Skeletal muscle tissue (tissue), 4 donors: ENCODE results near the gene WASF3. TPM values are rescaled to one million over a fixed set of nuclear protein-coding genes. Genes with fewer than 3 reads are reported as not detected.

Source experiments
- H3K27ac ChIP-seq: one replicate; pipeline ENCODE4 v1.7.0; 2013; ENCODE audit warnings: mild to moderate bottlenecking, low read depth, low read length, inconsistent platforms
- H3K27me3 ChIP-seq, 3 donors: one replicate each; pipeline ENCODE4 v1.7.0; 2013; ENCODE audit warnings: low read length in 3 of 3; ENCODE audit not compliant: control insufficient read depth in 3 of 3, insufficient read depth in 3 of 3
- H3K36me3 ChIP-seq, 3 donors: one replicate each; pipeline ENCODE4 v1.7.0; 2013; ENCODE audit warnings: low read length in 3 of 3; ENCODE audit not compliant: control insufficient read depth in 3 of 3, insufficient read depth in 3 of 3
- H3K4me1 ChIP-seq, 3 donors: one replicate each; pipeline ENCODE4 v1.7.0; 2013; ENCODE audit warnings: low read length in 3 of 3, mild to moderate bottlenecking in 3 of 3; ENCODE audit not compliant: control insufficient read depth in 3 of 3, insufficient read depth in 3 of 3
- H3K4me3 ChIP-seq, 3 donors: one replicate each; pipeline ENCODE4 v1.7.0; 2013; ENCODE audit warnings: low read length in 3 of 3
- H3K9ac ChIP-seq, 3 donors: one replicate each; pipeline ENCODE4 v1.7.0; 2013; ENCODE audit warnings: low read length in 3 of 3, mild to moderate bottlenecking in 3 of 3, moderate library complexity in 2 of 3, low read depth in 1 of 3
- H3K9me3 ChIP-seq, 3 donors: one replicate each; pipeline ENCODE4 v1.7.0; 2013; ENCODE audit warnings: low read length in 3 of 3; ENCODE audit not compliant: control insufficient read depth in 3 of 3
- total RNA-seq: library from RNA; depleted of rRNA; stranded (reverse); fragments of >200 nt; gene quantifications from one replicate; pipeline ENCODE4 v1.2.3, GENCODE V29; 2014
- donor health status: Osteomylitis.

WASF3 gene
- total RNA-seq, 1 donor from 2014 or later: 4.7 TPM

DNA sequence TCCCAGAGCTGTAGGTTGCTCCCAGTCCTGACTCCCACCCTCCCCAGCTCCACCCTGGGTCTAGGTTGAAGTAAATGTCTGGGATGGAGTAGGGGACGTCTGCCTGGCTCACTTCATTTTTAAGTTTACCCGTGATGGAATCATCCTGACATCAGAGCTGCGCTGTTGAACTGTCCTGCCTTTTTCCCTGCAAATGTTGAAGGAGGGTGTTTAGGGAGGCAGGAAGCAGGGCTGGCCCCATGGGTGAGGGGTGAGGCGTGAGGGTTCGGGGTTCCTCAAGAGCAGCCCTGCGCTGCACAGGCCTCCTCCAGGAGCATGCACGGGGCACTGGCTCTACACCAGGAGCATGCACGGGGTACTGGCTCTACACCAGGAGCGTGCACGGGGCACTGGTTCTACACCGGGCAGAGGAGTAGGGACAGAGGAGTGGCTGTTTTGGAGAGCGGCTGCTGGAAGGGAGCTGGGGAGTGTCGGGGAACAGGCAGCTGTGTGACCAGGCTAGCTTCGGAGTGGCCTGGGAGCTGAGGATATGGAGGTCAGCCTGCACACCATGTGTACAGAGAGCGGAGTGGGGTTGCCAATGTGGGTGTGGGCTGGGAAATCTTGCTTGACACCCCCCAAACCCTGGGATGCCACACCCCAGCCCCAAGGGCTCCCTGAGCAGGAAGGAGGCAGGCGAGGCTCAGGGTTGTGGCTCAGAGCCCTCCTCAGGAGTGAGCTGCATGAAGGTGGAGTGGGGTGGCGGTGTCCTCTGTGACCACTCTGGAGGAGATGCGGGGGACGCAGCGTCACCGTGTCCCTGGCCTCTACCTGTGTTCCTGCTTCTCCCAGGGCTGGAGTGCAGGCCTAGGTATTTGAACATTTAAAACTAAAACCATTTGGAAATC lies 139.8 kb downstream of the WASF3 start:
- H3K27ac ChIP-seq: no peak overlapping the region
- H3K9me3 ChIP-seq: no peaks in the 10 kb centered on the region
- H3K4me3 ChIP-seq: no peak overlapping the region
- no peaks in the 10 kb centered on the region for H3K36me3 ChIP-seq
- no peaks in the 10 kb centered on the region for H3K27me3 ChIP-seq
- peaks cover 0 to 2% (median 0%) of the 10 kb centered on the region in 3 donors for H3K4me1 ChIP-seq
- no peak overlapping the region for H3K9ac ChIP-seq

DNA sequence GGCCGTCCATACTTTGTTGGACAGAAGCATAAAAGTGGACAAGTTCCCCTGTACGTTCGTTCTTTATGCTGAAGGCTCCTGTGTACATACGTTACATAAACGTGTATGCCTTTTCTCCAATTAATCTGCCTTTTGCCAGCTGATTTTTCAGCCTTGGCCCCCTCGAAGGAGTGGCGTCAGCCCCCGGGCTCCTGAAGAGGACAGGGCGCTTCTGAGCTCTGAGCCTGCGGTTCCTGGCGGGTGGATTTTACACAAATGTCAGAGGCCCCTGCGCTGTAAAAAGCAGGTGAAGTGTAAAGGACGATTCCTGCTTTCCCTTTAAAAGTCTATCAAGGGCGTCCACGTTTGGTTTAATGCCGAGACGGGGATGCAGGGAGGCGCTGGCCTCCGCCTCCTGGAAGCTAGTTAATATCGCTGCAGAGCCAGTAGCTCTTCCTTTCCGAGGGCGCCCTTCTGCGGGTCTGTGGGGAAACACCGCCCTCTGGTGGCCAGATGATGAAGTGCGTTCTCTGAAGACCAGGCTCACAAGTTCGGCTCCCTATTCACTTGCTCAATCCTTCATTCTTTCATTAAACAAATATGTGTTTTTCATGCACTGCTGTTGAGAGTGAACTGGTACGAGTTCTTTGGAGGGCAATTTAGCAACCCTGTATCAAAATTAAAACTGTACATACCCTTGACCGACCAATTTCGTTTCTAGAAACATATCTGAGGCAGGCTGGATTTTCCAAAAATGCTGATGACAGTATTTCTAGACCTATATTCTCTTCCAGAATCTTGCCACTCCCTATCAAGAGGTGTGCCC lies 141.1 kb downstream of the WASF3 start:
- peak overlapping the region in 2 of 3 donors; percentile 1 to 54 for H3K4me3 ChIP-seq
- no peaks in the 10 kb centered on the region for H3K36me3 ChIP-seq
- H3K27me3 ChIP-seq: no peaks in the 10 kb centered on the region
- H3K9me3 ChIP-seq: no peaks in the 10 kb centered on the region
- H3K27ac ChIP-seq: no peak overlapping the region
- peak overlapping the region in 1 of 3 donors; percentile 8 for H3K9ac ChIP-seq
- peaks cover 0 to 2% (median 0%) of the 10 kb centered on the region in 3 donors for H3K4me1 ChIP-seq

DNA sequence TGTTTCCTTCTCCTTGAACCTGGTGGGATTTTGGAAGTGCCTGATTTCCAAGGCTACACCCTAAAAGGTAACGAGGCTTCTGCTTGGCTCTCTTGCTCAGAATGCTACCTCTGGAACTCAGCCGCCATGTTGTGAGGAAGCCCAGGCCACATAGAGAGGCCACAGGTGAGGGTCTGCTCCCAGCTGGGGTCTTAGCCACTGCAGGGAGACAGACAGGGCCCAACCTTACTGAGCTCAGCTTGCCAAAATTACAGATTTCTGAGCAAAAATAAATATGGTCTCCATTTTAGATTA lies 141.7 kb downstream of the WASF3 start:
- no peaks in the 10 kb centered on the region for H3K9me3 ChIP-seq
- H3K9ac ChIP-seq: no peak overlapping the region
- H3K27ac ChIP-seq: no peak overlapping the region
- H3K27me3 ChIP-seq: no peaks in the 10 kb centered on the region
- no peaks in the 10 kb centered on the region for H3K36me3 ChIP-seq
- no peak overlapping the region for H3K4me3 ChIP-seq
- H3K4me1 ChIP-seq: peaks cover 0 to 2% (median 0%) of the 10 kb centered on the region in 3 donors

DNA sequence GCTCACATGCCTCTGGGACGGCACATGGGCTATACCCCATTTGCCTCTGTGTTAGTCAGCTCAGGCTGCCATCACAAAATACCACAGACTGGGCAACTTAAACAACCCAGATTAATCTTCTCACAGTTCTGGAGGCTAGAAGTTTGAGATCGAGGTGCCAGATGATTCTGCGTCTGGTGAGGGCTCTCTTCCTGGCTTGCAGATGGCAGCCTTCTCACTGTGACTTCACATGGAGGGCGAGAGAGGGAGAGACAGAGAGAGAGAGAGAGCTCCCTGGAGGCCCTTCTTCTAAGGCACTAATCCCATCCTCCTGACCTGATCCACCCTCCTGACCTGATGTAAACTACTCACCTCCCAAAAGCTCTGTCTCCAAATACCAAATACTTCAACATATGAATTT lies 148.1 kb downstream of the WASF3 start:
- H3K27me3 ChIP-seq: peaks cover 2 to 10% (median 8%) of the 10 kb centered on the region in 3 donors
- H3K4me3 ChIP-seq: no peak overlapping the region
- H3K9me3 ChIP-seq: no peaks in the 10 kb centered on the region
- no peak overlapping the region for H3K27ac ChIP-seq
- no peaks in the 10 kb centered on the region for H3K36me3 ChIP-seq
- no peaks in the 10 kb centered on the region for H3K4me1 ChIP-seq
- no peak overlapping the region for H3K9ac ChIP-seq

DNA sequence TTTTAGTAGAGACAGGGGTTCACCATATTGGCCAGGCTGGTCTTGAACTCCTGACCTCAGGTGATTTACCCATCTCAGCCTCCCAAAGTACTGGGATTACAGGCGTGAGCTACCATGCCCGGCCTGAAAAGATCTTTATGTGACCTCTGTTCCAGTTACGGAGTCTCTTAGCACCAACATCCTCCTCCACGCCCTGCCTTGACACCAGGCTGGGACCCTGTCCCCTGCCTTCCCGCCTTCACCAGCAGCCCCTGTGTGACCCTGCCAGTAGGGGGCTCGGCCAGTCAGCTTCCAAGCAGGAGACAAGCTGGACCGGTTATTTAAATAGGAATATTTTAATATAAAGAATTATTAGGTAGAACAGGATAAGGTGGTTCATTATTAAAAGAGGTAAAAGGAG lies 148.9 kb downstream of the WASF3 start:
- Histone ChIP-seq H3K36me3 (no peaks in the 10 kb centered on the region), H3K27ac (no peak overlapping the region), H3K9me3 (no peaks in the 10 kb centered on the region), H3K9ac (no peak overlapping the region), H3K4me1 (no peaks in the 10 kb centered on the region), H3K4me3 (no peak overlapping the region), H3K27me3 (peaks cover 2 to 10% (median 8%) of the 10 kb centered on the region in 3 donors)

DNA sequence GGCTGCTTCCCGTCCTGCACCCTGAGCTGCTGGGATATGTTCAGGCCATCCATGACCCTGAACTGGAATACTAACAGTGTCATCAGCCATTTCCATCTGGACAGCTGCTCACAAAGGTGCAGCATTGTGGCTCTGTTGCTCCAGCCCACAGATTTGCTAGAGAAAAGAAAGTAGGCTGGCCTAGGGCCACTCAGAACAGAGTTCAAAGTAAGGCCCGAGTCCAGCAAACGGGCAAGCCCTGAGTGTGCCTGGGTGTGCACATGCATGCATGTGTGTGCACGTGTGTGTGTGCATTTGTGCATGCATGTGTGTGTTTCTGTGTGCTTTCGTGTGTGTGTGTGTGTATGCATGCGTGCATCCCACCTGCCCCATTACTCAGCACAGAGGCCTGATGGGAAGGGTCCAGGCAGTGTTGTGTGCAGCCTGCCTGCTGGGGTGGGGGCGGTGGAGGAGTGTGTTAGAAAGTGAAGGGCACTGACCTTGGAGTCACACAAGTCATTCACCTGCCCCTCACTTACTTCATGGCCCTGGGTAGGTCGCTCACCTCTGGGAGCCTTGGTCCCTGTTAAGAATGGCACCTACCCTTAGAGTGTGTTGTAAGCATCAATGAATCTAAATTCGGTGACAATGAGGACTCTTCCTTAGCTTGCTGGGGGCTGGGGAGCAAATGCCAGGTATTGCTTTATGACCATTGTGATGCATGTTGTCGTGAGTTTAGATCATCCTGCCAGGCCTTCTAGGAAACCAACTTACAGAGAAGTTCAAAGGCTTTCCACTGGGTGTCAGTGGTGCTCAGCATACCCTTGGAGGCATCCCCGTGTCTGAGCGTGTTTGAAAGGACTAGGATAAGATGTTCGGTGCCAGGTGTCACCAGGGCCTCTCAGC lies 149.9 kb downstream of the WASF3 start:
- Histone ChIP-seq H3K27me3 (peaks cover 2 to 10% (median 8%) of the 10 kb centered on the region in 3 donors), H3K4me3 (no peak overlapping the region), H3K27ac (no peak overlapping the region), H3K36me3 (no peaks in the 10 kb centered on the region), H3K4me1 (no peaks in the 10 kb centered on the region), H3K9ac (no peak overlapping the region), H3K9me3 (no peaks in the 10 kb centered on the region)

DNA sequence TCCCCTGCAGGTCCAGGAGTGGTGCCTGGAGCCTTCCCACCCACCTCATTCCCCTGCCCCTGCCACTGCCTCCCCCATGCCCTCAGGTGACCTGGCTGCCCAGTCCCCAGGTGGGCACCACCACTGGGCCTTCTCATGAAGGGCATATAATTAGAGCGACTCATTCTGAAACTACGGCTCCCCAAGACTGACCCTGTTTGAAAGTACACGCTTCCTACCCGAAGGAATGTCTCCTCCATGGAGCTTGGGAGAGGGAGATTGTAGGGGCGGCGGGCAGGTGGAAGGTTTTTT lies 150.5 kb downstream of the WASF3 start:
- H3K36me3 ChIP-seq: no peaks in the 10 kb centered on the region
- no peaks in the 10 kb centered on the region for H3K4me1 ChIP-seq
- peaks cover 2 to 10% (median 8%) of the 10 kb centered on the region in 3 donors for H3K27me3 ChIP-seq
- H3K27ac ChIP-seq: no peak overlapping the region
- no peaks in the 10 kb centered on the region for H3K9me3 ChIP-seq
- no peak overlapping the region for H3K9ac ChIP-seq
- H3K4me3 ChIP-seq: no peak overlapping the region

DNA sequence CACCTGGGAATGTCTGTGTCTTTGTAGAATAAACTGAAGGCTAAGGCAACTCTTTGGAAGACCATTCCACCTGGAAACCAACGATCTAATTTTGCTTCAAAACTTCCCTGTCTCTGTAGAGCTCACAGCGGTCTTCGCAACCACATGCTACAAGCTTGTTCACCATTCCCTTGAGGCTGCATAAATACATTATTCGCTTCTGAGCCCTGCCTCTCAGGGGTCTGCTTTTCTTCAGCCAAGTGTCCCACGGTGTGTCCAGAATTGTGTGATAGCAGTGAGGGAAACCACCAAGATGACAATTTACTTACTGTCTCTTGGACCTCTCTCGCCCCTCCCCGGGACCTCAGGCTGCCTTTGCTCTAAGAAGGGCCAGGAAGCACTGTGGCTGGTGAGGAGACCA lies 152.0 kb downstream of the WASF3 start:
- Histone ChIP-seq H3K9ac (no peak overlapping the region), H3K27me3 (peaks cover 2 to 10% (median 8%) of the 10 kb centered on the region in 3 donors), H3K4me3 (no peak overlapping the region), H3K4me1 (no peaks in the 10 kb centered on the region), H3K27ac (no peak overlapping the region), H3K36me3 (no peaks in the 10 kb centered on the region), H3K9me3 (peaks cover 0 to 4% (median 0%) of the 10 kb centered on the region in 3 donors)

DNA sequence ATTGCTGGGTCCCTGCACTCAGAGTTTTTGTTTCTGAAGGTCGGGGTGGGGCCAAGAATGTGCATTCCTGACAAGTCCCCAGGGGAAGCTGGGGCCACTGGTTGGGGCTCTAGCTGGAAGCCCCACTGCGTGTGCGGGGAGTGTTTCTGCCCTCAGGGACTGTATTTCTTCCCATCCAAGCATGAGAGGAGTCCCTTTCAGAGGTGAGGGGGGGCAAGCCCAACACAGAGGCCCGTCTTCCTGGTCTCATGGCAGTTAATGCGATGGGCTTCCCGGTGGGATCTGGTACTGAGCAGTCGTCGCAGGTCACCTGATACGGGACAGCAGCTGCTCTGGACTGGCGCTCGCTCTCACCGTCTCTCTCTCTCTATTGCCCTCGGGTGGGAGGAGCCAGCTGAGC lies 152.7 kb downstream of the WASF3 start:
- peaks cover 2 to 10% (median 8%) of the 10 kb centered on the region in 3 donors for H3K27me3 ChIP-seq
- no peaks in the 10 kb centered on the region for H3K4me1 ChIP-seq
- H3K9ac ChIP-seq: no peak overlapping the region
- peaks cover 0 to 4% (median 0%) of the 10 kb centered on the region in 3 donors for H3K9me3 ChIP-seq
- H3K4me3 ChIP-seq: no peak overlapping the region
- no peaks in the 10 kb centered on the region for H3K36me3 ChIP-seq
- H3K27ac ChIP-seq: no peak overlapping the region
